OCI-LY3 (cell line): ENCODE results near the gene RHOJ.

ENCODE experiments used
- EZH2phosphoT487 ChIP-seq: fragments of 200-600 bp; shearing (Covaris generic); IDR thresholded peaks from 2 replicates; pipeline ENCODE4 v1.6.1; 2018; ENCODE audit warnings: antibody characterized with exemption, mixed run types, low read depth
- TF ChIP-seq, protein P1 (sequence below): fragments of 200-600, 300-600 bp; sonication (generic); IDR thresholded peaks from 2 replicates; pipeline ENCODE4 v1.5.1; 2014; ENCODE audit warnings: antibody characterized with exemption, low read length, low read depth

- TF ChIP-seq, protein P1, sequence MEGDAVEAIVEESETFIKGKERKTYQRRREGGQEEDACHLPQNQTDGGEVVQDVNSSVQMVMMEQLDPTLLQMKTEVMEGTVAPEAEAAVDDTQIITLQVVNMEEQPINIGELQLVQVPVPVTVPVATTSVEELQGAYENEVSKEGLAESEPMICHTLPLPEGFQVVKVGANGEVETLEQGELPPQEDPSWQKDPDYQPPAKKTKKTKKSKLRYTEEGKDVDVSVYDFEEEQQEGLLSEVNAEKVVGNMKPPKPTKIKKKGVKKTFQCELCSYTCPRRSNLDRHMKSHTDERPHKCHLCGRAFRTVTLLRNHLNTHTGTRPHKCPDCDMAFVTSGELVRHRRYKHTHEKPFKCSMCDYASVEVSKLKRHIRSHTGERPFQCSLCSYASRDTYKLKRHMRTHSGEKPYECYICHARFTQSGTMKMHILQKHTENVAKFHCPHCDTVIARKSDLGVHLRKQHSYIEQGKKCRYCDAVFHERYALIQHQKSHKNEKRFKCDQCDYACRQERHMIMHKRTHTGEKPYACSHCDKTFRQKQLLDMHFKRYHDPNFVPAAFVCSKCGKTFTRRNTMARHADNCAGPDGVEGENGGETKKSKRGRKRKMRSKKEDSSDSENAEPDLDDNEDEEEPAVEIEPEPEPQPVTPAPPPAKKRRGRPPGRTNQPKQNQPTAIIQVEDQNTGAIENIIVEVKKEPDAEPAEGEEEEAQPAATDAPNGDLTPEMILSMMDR: no peak
- no peak for TF ChIP-seq EZH2phosphoT487
Measured at GRCh38 chr14:63182968-63183367, 21.3 kb upstream of the RHOJ start.
